Trophoblast cell (in vitro differentiated cells and primary cell): ENCODE measurements around the gene SFSWAP.

ENCODE experiments used
- DNase-seq, 2 donors: peaks; one replicate each; pipeline ENCODE4 v3.0.0-alpha.2; 2016
- H2AFZ ChIP-seq: 2 replicates; pipeline ENCODE4 v1.6.1; 2013; ENCODE audit warnings: low read length, moderate library complexity, mild to moderate bottlenecking; ENCODE audit not compliant: insufficient read depth, poor library complexity
- H2AK5ac ChIP-seq: 2 replicates; pipeline ENCODE4 v1.6.1; 2013; ENCODE audit warnings: mild to moderate bottlenecking, low read length
- H2BK120ac ChIP-seq: 2 replicates; pipeline ENCODE4 v1.6.1; 2013; ENCODE audit warnings: low read length, mild to moderate bottlenecking, moderate library complexity; ENCODE audit not compliant: insufficient read depth, poor library complexity
- H2BK12ac ChIP-seq: 2 replicates; pipeline ENCODE4 v1.6.1; 2013; ENCODE audit warnings: mild to moderate bottlenecking, low read length, moderate library complexity
- H2BK5ac ChIP-seq: 2 replicates; pipeline ENCODE4 v1.6.1; 2013; ENCODE audit warnings: low read length, low read depth, moderate library complexity, mild to moderate bottlenecking; ENCODE audit not compliant: poor library complexity
- H3K14ac ChIP-seq: 2 replicates; pipeline ENCODE4 v1.6.1; 2013; ENCODE audit warnings: mild to moderate bottlenecking, low read length
- H3K18ac ChIP-seq: 2 replicates; pipeline ENCODE4 v1.6.1; 2013; ENCODE audit warnings: mild to moderate bottlenecking, low read length
- H3K23ac ChIP-seq: 2 replicates; pipeline ENCODE4 v1.6.1; 2013; ENCODE audit warnings: low read length
- H3K27ac ChIP-seq: 2 replicates; pipeline ENCODE4 v1.5.1; 2013; ENCODE audit warnings: low read depth, mild to moderate bottlenecking, inconsistent platforms, low read length, moderate library complexity
- H3K27me3 ChIP-seq: 2 replicates; pipeline ENCODE4 v1.6.1; 2013; ENCODE audit warnings: inconsistent platforms, mild to moderate bottlenecking, low read length, moderate library complexity; ENCODE audit not compliant: insufficient read depth
- H3K36me3 ChIP-seq, 2 experiments: 1 replicate in 1 of 2; 2 replicates in 1 of 2; pipeline ENCODE4 v1.6.1; 2013; ENCODE audit warnings: low read length in 2 of 2, mild to moderate bottlenecking in 2 of 2, moderate library complexity in 1 of 2; ENCODE audit not compliant: insufficient read depth in 2 of 2, control insufficient read depth in 1 of 2
- H3K4ac ChIP-seq: 2 replicates; pipeline ENCODE4 v1.6.1; 2013; ENCODE audit warnings: low read depth, mild to moderate bottlenecking, low read length, moderate library complexity
- H3K4me1 ChIP-seq, 2 experiments: 1 replicate in 1 of 2; 2 replicates in 1 of 2; pipeline ENCODE4 v1.6.1; 2013; ENCODE audit warnings: low read length in 2 of 2, mild to moderate bottlenecking in 2 of 2, moderate library complexity in 1 of 2; ENCODE audit not compliant: insufficient read depth in 2 of 2, control insufficient read depth in 1 of 2
- H3K4me2 ChIP-seq: 2 replicates; pipeline ENCODE4 v1.6.1; 2013; ENCODE audit warnings: inconsistent platforms, mild to moderate bottlenecking, low read length, moderate library complexity
- H3K4me3 ChIP-seq: 2 replicates; pipeline ENCODE4 v1.5.1; 2013; ENCODE audit warnings: mild to moderate bottlenecking, low read depth, low read length, inconsistent platforms
- H3K79me1 ChIP-seq: one replicate; pipeline ENCODE4 v1.6.1; 2013; ENCODE audit warnings: low read length
- H3K79me2 ChIP-seq: 2 replicates; pipeline ENCODE4 v1.6.1; 2013; ENCODE audit warnings: low read length, mild to moderate bottlenecking; ENCODE audit not compliant: control insufficient read depth, insufficient read depth, poor library complexity
- H3K9ac ChIP-seq: 2 replicates; pipeline ENCODE4 v1.6.1; 2013; ENCODE audit warnings: mild to moderate bottlenecking, low read length
- H3K9me3 ChIP-seq: 2 replicates; pipeline ENCODE4 v1.6.1; 2013; ENCODE audit warnings: low read depth, mild to moderate bottlenecking, control low read depth, inconsistent platforms, low read length; ENCODE audit not compliant: insufficient read depth
- H4K12ac ChIP-seq: 2 replicates; pipeline ENCODE4 v1.6.1; 2013; ENCODE audit warnings: low read depth, mild to moderate bottlenecking, low read length, moderate library complexity
- H4K8ac ChIP-seq: 2 replicates; pipeline ENCODE4 v1.6.1; 2013; ENCODE audit warnings: low read depth, mild to moderate bottlenecking, low read length, moderate library complexity
- H4K91ac ChIP-seq: one replicate; pipeline ENCODE4 v1.6.1; 2013; ENCODE audit warnings: low read depth, mild to moderate bottlenecking, low read length, moderate library complexity
- WGBS: extraction: QIAGEN DNeasy Blood & Tissue Kit; methylation state at CpG from one replicate; pipeline ENCODE4 v1.1.7; 2013; ENCODE audit warnings: missing lambda C conversion rate; ENCODE audit not compliant: insufficient read length, insufficient coverage; ENCODE audit errors: extremely low coverage; 5-methylcytosine and 5-hydroxymethylcytosine counted together

Gene SFSWAP

DNA sequence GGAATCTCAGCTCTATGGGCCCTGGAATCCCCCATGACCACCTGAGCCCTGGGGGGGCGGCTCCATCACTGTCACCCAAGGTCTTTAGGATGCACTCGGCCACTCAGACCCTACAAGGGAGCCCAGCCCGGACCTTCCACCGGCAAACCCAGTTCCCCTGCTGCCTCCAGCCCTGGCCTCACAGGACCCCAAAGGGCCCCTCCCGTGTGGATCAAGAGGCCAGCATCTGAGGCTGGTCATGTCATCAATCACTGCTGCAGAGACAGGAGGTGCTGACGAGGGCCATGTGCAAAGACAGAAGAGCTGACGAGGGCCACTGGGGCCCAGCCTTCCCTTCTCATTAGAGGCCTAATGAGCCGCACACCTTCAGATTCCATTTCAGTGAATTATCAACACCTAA, 39.0 kb upstream of the SFSWAP start:
- no peak overlapping the region for H2BK5ac ChIP-seq
- H3K79me1 ChIP-seq: no peaks in the 10 kb centered on the region
- no peak overlapping the region for H3K4me3 ChIP-seq
- no peak overlapping the region for H2AK5ac ChIP-seq
- no peak overlapping the region for H4K8ac ChIP-seq
- H3K4me1 ChIP-seq: no peaks in the 10 kb centered on the region
- no peaks in the 10 kb centered on the region for H3K27me3 ChIP-seq
- H2AFZ ChIP-seq: no peak overlapping the region
- no peaks in the 10 kb centered on the region for H3K79me2 ChIP-seq
- no peak overlapping the region for H3K23ac ChIP-seq
- H2BK12ac ChIP-seq: no peak overlapping the region
- H4K12ac ChIP-seq: peak overlapping the region; percentile 3
- H3K27ac ChIP-seq: no peak overlapping the region
- H3K4me2 ChIP-seq: no peak overlapping the region
- peaks cover 15% of the 10 kb centered on the region for H3K9me3 ChIP-seq
- DNase-seq: no peak
- no peaks in the 10 kb centered on the region for H3K36me3 ChIP-seq
- no peak overlapping the region for H2BK120ac ChIP-seq
- no peak overlapping the region for H4K91ac ChIP-seq
- WGBS: no CpG with 5 or more reads among the region's 8 CpGs
- no peak overlapping the region for H3K9ac ChIP-seq
- no peak overlapping the region for H3K14ac ChIP-seq
- no peak overlapping the region for H3K18ac ChIP-seq
- H3K4ac ChIP-seq: no peak overlapping the region

DNA sequence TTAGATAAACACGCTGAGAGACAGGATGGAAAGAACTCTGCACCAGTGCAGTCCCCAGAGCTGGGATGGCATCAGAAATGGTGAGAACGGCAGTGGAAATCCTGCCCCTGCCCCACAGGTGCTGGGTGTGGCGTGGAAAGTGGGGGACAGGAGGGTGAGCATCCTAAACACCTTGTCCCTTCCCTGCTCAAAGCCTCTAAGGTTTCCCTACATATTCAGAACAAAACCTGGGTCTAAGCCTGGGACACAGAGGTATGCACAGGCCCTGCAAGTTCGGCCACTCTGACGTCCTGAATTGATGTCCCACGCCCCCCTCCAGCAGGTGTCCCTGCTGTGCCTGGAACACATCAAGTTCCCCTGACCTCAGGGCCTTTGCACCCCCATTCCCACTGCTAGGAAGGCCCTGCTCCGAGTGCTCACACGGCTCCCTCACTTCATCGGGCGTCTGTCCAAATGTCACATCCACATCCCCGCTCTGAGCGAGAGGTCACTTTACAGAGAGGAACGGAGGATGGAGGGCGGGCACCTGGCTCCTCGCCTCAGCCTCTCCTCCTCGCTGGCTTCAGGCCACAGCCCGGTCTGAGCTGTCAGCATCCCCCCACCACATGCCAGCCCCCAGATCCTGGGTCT, 38.5 kb upstream of the SFSWAP start:
- H3K27ac ChIP-seq: no peak overlapping the region
- WGBS: no CpG with 5 or more reads among the region's 17 CpGs

DNA sequence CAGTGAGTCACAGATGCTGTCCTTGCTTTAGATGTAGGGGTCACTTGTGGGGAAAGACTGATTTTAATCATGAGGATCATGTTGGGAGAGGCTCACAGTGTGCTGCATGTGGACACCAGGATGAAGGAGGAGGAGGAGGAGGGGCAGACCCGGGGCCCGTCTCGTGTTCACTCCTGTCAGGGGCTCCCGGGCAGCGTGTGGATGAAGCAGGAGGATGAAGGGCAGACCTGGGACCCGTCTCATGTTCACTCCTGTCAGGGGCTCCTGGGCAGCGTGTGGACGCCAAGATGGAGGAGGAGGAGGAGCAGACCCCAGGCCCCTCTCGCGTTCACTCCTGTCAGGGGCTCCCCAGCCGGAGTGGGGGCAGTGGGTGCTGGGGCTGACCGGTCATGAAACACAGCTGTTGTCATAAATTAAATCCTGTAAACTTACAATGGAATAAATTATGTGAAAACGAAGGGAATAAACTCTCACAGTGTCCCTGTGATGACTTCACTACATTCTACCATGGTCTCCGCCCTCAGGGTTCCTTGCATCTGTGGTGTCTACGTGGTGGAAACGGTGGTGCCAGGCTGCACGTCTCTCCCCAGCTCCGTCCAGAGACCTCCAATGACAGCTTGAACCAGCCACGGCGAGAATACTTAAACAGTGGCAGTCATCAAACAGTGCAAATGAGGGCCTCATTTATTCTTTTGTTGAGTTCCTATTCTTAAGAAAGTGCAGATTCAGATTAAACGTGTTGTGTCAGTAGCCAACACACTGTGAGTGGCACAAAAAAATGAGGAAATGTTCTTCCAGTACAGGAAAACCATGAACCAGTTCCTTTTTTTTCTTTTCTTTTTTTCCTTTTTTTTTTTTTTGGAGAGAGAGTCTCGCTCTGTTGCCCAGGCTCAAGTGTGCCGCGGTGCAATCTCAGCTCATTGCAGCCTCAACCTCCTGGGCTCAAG, 37.7 kb upstream of the SFSWAP start:
- Histone ChIP-seq H2AK5ac (no peak overlapping the region), H4K12ac (no peak overlapping the region), H3K4ac (no peak overlapping the region), H3K14ac (no peak overlapping the region), H2BK120ac (no peak overlapping the region), H3K36me3 (no peaks in the 10 kb centered on the region), H3K23ac (no peak overlapping the region), H4K91ac (no peak overlapping the region), H2AFZ (no peak overlapping the region), H3K4me3 (no peak overlapping the region), H3K18ac (no peak overlapping the region), H3K9me3 (peaks cover 15% of the 10 kb centered on the region), H2BK12ac (no peak overlapping the region), H3K79me2 (no peaks in the 10 kb centered on the region), H4K8ac (no peak overlapping the region), H2BK5ac (no peak overlapping the region), H3K4me1 (no peaks in the 10 kb centered on the region), H3K27me3 (no peaks in the 10 kb centered on the region), H3K4me2 (no peak overlapping the region), H3K79me1 (no peaks in the 10 kb centered on the region), H3K9ac (no peak overlapping the region), H3K27ac (no peak overlapping the region)
- DNase-seq: peak in 1 of 2 donors; percentile 7
- no CpG with 5 or more reads among the region's 24 CpGs for WGBS

More for the DNA sequence above, 38.5 kb upstream of the SFSWAP start:
- H3K23ac ChIP-seq: no peak overlapping the region
- peak overlapping the region; percentile 57 for H4K12ac ChIP-seq
- H3K9me3 ChIP-seq: peaks cover 15% of the 10 kb centered on the region
- no peaks in the 10 kb centered on the region for H3K79me1 ChIP-seq
- DNase-seq: no peak
- no peak overlapping the region for H4K8ac ChIP-seq
- H3K4ac ChIP-seq: no peak overlapping the region
- H3K4me3 ChIP-seq: no peak overlapping the region
- H2BK120ac ChIP-seq: no peak overlapping the region
- H3K14ac ChIP-seq: no peak overlapping the region
- H3K27me3 ChIP-seq: no peaks in the 10 kb centered on the region
- no peak overlapping the region for H4K91ac ChIP-seq
- no peaks in the 10 kb centered on the region for H3K4me1 ChIP-seq
- H2AFZ ChIP-seq: no peak overlapping the region
- H3K4me2 ChIP-seq: no peak overlapping the region
- H2BK5ac ChIP-seq: no peak overlapping the region
- H3K9ac ChIP-seq: no peak overlapping the region
- H3K79me2 ChIP-seq: no peaks in the 10 kb centered on the region
- H3K18ac ChIP-seq: no peak overlapping the region
- no peak overlapping the region for H2AK5ac ChIP-seq
- H2BK12ac ChIP-seq: no peak overlapping the region
- no peaks in the 10 kb centered on the region for H3K36me3 ChIP-seq

DNA sequence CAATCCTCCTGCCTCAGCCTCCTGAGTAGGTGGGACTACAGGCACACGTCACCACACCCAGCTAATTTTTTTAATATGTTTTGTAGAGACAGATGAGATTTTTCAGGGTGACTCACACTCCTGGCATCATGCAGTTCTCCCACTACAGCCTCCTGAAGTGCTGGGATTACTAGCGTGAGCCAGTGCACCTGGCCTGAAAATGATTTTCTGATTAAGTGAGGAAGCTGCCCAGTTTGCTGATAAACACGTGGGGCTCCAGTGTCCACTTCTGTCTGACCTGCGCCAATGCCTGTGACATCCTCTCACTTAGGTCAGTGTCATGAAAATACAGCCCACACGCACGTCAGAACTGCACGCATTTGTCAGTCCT, 37.0 kb upstream of the SFSWAP start:
- H2AFZ ChIP-seq: no peak overlapping the region
- no peaks in the 10 kb centered on the region for H3K4me1 ChIP-seq
- no peak overlapping the region for H2AK5ac ChIP-seq
- H3K27ac ChIP-seq: no peak overlapping the region
- peaks cover 15% of the 10 kb centered on the region for H3K9me3 ChIP-seq
- H3K27me3 ChIP-seq: no peaks in the 10 kb centered on the region
- peak; percentile 52 to 58 for DNase-seq
- no CpG with 5 or more reads among the region's 7 CpGs for WGBS
- no peak overlapping the region for H3K14ac ChIP-seq
- H2BK5ac ChIP-seq: no peak overlapping the region
- H3K4me2 ChIP-seq: no peak overlapping the region
- no peak overlapping the region for H2BK12ac ChIP-seq
- H3K9ac ChIP-seq: no peak overlapping the region
- no peak overlapping the region for H3K4me3 ChIP-seq
- no peak overlapping the region for H4K91ac ChIP-seq
- no peak overlapping the region for H3K23ac ChIP-seq
- no peaks in the 10 kb centered on the region for H3K36me3 ChIP-seq
- no peak overlapping the region for H3K18ac ChIP-seq
- H3K79me2 ChIP-seq: no peaks in the 10 kb centered on the region
- H4K8ac ChIP-seq: no peak overlapping the region
- no peak overlapping the region for H2BK120ac ChIP-seq
- no peak overlapping the region for H4K12ac ChIP-seq
- no peaks in the 10 kb centered on the region for H3K79me1 ChIP-seq
- H3K4ac ChIP-seq: no peak overlapping the region
